Stimulated activated naive CD8-positive, alpha-beta T cell treated with anti-CD3 and anti-CD28 coated beads, Interleukin-15, amount 100 ng/mL, for 72 hours (primary cell): ENCODE data around the gene NFYC.
"Not testable (repeated sequence)": the region's sequence is repeated elsewhere in the genome, so short reads cannot be mapped to it uniquely, and the experiment has no call there.

ENCODE experiments used
- ATAC-seq: fragments of 150-1000 bp; cut with Tn5 transposase; 2 replicates; pipeline ENCODE4 v1.10.0; 2021; ENCODE audit warnings: mild to moderate bottlenecking, moderate library complexity
- DNase-seq, 2 donors: peaks; one replicate each; pipeline ENCODE4 v3.0.0; 2021 to 2022
- H3K27ac Mint-ChIP-seq, 2 donors: one replicate each; pipeline ENCODE4 v1.8.0; 2022; ENCODE audit warnings: mild to moderate bottlenecking in 2 of 2, mixed read lengths in 2 of 2, moderate library complexity in 2 of 2
- H3K27me3 Mint-ChIP-seq: one replicate; pipeline ENCODE4 v1.8.0; 2022; ENCODE audit warnings: mixed read lengths
- H3K4me1 Mint-ChIP-seq: one replicate; pipeline ENCODE4 v1.8.0; 2022; ENCODE audit warnings: mild to moderate bottlenecking, mixed read lengths
- H3K4me3 Mint-ChIP-seq, 2 donors: one replicate each; pipeline ENCODE4 v1.8.0; 2022; ENCODE audit warnings: mild to moderate bottlenecking in 2 of 2, mixed read lengths in 2 of 2, moderate library complexity in 1 of 2
- H3K9me3 Mint-ChIP-seq, 2 donors: one replicate each; pipeline ENCODE4 v1.8.0; 2022; ENCODE audit warnings: mixed read lengths in 2 of 2

NFYC gene

DNA sequence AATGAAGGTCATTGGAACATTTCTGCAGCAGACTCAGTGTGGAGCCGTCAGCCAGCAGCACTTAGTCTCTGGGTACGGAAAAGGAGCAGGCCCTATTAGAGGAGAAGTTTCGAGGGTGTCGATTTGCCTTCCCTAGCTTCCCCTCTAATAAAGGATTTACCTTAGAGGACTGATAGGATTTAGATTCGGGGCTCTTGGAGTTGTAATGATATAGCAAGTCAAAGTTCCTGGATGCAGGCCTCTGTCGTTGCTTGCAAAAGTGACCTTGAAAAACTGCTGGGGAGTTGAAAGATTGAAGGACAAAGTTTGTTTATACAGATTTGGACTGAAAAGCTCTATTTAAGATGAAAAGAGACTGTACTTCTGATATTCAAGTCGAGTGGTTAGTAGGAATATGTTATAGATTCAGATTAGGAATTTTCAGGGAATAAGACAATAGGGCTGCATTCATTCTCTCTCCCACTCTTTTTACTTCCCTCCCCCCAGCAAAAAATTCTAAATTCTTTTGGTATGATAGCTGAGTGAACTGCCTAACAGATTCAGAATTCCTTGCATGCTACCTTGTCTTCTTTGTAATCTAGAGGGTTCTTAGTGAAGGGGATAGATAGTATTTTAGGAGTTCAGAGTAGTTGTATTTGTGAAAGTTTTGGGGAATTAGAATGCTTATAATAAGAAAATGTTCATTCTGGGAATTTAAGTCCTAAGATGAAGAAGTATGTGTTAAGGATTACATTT, 19.2 kb downstream of the NFYC start:
- H3K4me1 Mint-ChIP-seq: peaks cover 54% of the 10 kb centered on the region
- H3K4me3 Mint-ChIP-seq: peak overlapping the region; percentile 92 to 99
- no peak for ATAC-seq
- H3K9me3 Mint-ChIP-seq: no peaks in the 10 kb centered on the region
- no peaks in the 10 kb centered on the region for H3K27me3 Mint-ChIP-seq
- peak overlapping the region in 1 of 2 donors; percentile 13 for H3K27ac Mint-ChIP-seq
- no peak for DNase-seq

DNA sequence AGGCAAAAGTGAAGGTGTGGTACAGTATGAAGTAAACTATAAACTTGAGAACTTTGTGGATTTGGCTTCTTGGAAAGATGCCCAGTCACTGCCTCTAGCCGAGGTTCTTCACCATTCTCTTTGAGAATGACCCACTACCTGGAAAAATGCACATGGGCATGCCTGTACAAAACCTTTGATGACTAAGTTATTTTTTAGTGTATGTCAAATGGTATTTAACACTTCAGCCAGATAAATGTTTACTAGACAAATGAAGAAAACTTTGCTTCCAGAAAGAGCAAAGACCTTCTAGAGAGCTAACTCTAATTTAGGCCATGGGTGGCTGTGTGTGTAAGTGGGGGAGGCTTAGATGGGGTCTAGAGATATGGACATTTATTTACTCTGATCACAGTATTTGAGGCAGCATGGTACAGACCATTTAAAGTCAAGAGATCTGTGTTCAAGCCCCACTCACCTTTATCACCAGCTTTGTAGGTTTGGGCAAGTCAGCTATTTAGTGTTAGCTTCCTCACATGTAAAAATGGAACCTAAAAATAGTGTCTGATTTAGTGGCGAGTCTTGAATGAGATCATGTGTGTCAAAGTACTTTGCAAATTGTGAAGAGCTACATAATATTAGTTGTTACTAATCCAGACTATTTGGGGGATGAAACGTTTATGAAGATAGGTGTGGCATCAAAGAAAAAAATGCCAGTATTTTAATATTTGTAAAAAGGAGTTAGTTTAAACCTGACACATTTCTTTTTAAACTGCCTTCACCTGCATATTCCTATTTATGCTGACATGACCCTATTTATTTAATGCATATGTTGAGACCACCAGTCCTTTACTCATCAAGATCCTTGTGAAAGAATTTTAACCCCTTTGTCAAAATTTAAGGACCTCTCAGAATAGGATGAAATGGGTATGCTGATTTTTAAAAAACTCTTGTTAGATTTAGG, 20.2 kb downstream of the NFYC start:
- peak overlapping the region in 1 of 2 donors; percentile 27 for H3K27ac Mint-ChIP-seq
- peak overlapping the region; percentile 37 to 66 for H3K4me3 Mint-ChIP-seq
- no peak for ATAC-seq
- H3K9me3 Mint-ChIP-seq: no peaks in the 10 kb centered on the region
- H3K27me3 Mint-ChIP-seq: no peaks in the 10 kb centered on the region
- no peak for DNase-seq
- peaks cover 60% of the 10 kb centered on the region for H3K4me1 Mint-ChIP-seq

DNA sequence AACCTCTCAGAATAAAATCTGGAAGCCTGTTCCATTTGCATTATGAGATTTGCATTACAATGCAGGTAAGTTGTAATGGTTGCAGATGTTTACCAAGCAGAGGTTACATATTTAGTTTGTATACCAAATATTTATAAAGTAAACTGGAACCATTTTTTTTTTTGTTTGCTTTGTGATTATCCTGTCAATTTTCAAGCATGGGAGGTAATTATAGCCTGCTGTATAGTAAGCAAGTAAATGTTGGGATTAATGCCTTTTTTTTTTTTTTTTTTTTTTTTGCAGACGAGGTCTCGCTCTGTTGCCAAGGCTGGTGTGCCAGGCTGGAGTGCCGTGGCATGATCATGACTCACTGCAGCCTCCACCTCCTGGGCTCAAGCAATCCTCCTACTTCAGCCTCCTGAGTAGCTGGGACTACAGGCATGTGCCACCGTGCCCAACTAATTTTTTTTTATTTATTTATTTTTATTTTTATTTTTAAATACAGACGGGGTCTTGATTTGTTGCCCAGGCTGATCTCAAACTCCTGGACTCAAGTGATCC, 21.0 kb downstream of the NFYC start:
- no peaks in the 10 kb centered on the region for H3K9me3 Mint-ChIP-seq
- H3K27ac Mint-ChIP-seq: no peak overlapping the region
- DNase-seq (no peak), ATAC-seq (no peak)
- no peaks in the 10 kb centered on the region for H3K27me3 Mint-ChIP-seq
- H3K4me1 Mint-ChIP-seq: peaks cover 60% of the 10 kb centered on the region
- peak overlapping the region in 1 of 2 donors; percentile 29 for H3K4me3 Mint-ChIP-seq

DNA sequence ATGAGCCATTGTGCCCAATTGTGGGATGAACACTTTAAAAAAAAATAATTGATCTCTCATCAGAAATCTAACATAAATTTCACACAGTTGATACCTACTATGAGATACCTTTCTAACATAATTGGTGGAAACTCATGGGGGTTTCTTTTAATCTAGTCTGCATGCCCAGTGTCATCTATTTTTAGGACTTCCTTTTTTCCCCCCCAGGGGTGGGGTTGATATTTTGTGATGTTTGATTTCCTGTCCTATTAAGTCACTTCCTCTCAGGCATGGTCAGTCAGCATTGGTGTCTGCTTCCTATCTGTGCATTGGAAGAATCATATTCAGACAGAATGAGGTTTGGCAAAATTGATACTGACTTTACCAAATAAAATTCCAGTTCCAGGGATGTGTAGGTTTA, 21.5 kb downstream of the NFYC start:
- peak overlapping the region; percentile 55 to 81 for H3K27ac Mint-ChIP-seq
- no peaks in the 10 kb centered on the region for H3K27me3 Mint-ChIP-seq
- DNase-seq: no peak
- peaks cover 60% of the 10 kb centered on the region for H3K4me1 Mint-ChIP-seq
- H3K4me3 Mint-ChIP-seq: peak overlapping the region; percentile 62 to 71
- peak; percentile 31 for ATAC-seq
- no peaks in the 10 kb centered on the region for H3K9me3 Mint-ChIP-seq

DNA sequence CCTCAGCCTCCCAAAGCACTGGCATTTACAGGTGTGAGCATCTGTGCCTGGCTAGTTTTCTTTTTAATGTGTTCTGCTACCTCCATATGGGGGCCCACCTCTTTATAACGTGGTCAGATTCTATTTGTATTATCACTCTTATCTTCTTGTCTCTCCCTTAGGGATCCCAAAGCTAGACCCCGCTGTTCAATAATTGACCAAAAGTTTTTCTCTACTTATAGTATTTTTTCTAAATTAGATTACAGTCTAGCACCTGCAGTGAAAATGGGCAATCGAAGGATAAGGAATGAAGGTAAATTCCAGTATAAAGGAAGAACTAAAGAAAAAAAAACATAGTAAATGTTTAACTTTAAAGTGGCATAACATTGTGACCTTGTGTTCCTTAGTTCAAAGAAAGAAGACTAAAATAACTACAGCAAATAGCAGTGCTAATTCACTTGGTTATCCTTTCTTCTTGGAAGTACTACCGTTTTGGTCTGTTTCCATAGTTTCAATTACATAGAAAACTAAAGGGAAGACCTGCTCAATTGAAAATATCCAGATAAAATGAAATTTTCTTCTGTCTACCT, 24.1 kb downstream of the NFYC start:
- no peaks in the 10 kb centered on the region for H3K9me3 Mint-ChIP-seq
- ATAC-seq (no peak), DNase-seq (no peak)
- H3K27me3 Mint-ChIP-seq: no peaks in the 10 kb centered on the region
- H3K27ac Mint-ChIP-seq: no peak overlapping the region
- peaks cover 52% of the 10 kb centered on the region for H3K4me1 Mint-ChIP-seq
- no peak overlapping the region for H3K4me3 Mint-ChIP-seq

DNA sequence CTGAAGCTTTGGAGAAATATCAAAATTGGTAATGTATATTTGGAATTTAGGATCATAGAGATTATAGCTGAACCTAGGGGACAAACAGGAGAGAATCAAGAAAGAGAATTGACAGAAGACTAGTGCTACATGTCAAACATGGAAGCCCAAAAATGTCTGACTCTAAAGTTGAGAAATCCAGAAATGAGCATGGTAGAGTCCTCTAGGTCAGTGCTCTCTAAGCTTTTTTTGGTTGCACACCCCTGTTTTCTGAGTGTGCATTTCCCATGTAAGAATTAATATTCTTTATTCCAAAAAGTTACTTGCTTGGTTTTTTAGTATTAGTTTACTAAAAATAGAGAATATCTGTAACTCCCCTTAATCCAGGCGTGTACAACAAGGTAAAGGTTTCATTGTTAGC, 25.6 kb downstream of the NFYC start:
- no peaks in the 10 kb centered on the region for H3K27me3 Mint-ChIP-seq
- no peak overlapping the region for H3K4me3 Mint-ChIP-seq
- ATAC-seq (no peak), DNase-seq (no peak)
- H3K27ac Mint-ChIP-seq: no peak overlapping the region
- H3K9me3 Mint-ChIP-seq: no peaks in the 10 kb centered on the region
- peaks cover 44% of the 10 kb centered on the region for H3K4me1 Mint-ChIP-seq

DNA sequence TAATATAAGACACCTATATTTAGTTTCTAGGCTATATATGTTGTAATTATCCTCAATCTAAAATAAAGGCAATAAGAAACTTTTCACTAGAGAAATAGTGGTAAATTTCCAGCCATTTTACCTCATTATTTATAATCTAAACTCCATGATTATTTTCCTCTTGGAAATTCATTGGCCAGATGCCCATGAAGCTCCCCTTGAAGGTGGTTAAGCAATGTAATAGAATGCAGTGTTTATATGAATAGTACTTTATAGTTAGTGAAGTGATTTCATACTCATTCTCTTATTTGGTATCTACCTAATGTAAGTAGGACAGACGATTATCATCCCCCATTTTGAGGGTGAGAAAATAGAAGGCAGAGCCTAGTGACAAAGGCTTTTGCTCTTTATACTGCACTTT, 26.5 kb downstream of the NFYC start:
- no peaks in the 10 kb centered on the region for H3K9me3 Mint-ChIP-seq
- H3K4me3 Mint-ChIP-seq: no peak overlapping the region
- DNase-seq: no peak
- H3K4me1 Mint-ChIP-seq: peaks cover 36% of the 10 kb centered on the region
- no peaks in the 10 kb centered on the region for H3K27me3 Mint-ChIP-seq
- ATAC-seq: no peak
- H3K27ac Mint-ChIP-seq: no peak overlapping the region

DNA sequence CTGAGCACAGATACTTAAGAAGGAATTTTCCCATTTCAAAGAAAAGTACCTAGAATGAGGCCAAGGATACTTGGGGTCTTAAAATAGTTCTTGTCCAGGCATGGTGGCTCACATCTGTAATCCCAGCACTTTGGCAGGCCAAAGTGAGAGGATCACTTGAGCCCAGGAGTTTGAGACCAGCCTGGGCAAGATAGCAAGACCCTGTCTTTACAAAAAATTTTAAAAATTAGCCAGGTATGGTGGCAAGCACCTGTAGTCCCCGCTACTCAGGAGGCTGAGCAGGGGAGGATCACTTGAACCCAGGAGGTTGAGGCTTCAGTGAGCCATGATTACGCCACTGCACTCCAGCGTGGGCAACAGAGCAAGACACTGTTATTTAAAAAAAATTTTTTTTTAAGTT, 29.0 kb downstream of the NFYC start:
- Mint-ChIP-seq H3K4me1 (peaks cover 44% of the 10 kb centered on the region), H3K9me3 (no peaks in the 10 kb centered on the region), H3K27ac (no peak overlapping the region), H3K4me3 (no peak overlapping the region), H3K27me3 (no peaks in the 10 kb centered on the region)
- ATAC-seq (no peak), DNase-seq (no peak)

DNA sequence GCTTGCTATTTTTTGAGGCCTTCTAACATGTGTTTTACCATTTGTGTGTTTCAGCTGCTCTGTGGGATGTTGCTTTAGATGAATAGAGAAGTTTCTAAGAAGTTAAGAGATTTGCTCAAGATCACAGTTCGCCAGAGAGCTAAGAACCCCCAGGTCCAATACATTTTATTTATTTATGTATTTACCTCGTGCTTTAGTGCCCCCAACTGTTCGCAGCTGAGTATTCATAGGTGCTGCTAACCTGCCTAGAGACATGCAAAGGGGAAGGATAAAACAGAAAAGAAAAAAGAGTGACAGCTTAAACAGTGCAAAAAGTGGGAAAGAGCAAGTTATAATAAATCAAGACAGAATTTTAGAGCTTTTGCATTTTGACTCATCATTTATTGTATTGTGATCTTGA, 31.1 kb downstream of the NFYC start:
- Mint-ChIP-seq H3K4me3 (no peak overlapping the region), H3K27ac (peak overlapping the region in 1 of 2 donors; percentile 86), H3K27me3 (no peaks in the 10 kb centered on the region), H3K9me3 (no peaks in the 10 kb centered on the region), H3K4me1 (peaks cover 50% of the 10 kb centered on the region)
- DNase-seq (no peak), ATAC-seq (no peak)

DNA sequence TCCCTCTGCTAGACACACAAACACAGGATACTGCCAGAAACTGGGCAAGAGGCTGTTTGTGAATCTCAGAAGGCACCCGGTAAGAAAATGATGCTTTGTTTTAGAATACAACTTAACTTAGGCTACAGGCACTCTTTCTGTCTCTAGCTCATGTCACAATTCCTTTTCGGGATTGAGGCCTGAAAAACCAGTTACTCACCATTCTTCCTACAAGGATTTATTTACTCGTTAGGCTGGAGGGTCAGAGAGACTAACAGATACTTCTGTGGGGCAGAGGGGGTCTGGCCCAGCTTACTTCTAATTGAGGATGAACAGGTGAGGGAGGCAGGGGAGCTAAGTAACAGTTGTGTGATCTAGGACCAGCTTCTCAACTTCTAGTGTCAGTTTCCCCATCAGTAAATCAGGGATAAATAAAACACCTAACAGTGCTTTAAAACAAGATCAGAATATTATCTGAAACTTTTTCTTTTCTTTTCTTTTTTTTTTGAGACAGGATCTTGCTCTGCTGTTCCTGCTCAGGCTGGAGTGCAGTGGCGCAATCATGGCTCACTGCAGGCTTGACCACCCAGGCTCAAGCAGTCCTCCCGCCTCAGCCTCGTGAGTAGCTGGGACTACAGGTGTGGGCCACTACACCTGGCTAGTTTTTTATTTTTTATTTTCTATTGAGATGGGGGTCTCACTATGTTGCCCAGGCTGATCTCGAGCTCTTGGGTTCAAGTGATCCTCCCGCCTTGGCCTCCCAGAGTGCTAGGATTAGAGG, 31.9 kb downstream of the NFYC start:
- H3K4me1 Mint-ChIP-seq: peaks cover 54% of the 10 kb centered on the region
- no peak overlapping the region for H3K27ac Mint-ChIP-seq

DNA sequence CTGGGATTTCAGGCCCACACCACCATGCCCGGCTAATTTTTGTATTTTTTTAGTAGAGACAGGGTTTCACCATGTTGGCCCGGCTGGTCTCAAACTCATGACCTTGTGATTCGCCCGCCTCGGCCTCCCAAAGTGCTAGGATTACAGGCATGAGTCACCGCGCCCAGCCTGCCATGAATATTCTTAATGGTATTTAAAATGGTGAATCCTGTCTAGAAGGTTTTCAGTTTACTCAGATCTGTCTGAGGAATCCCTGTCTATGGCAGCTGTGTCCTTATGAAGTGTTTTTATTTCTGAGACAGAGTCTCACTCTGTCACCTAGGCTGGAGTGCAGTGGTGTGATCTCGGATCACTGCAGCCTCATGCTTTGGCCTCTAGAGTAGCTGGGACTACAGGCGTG, 36.2 kb downstream of the NFYC start:
- not testable (repeated sequence) for H3K27ac Mint-ChIP-seq, H3K27me3 Mint-ChIP-seq, DNase-seq, H3K4me3 Mint-ChIP-seq, H3K9me3 Mint-ChIP-seq, ATAC-seq
- H3K4me1 Mint-ChIP-seq: peaks cover 71% of the 10 kb centered on the region

More for the DNA sequence above, 31.9 kb downstream of the NFYC start:
- Mint-ChIP-seq H3K27me3 (no peaks in the 10 kb centered on the region), H3K9me3 (no peaks in the 10 kb centered on the region), H3K4me3 (no peak overlapping the region)
- ATAC-seq: no peak
- DNase-seq: no peak

DNA sequence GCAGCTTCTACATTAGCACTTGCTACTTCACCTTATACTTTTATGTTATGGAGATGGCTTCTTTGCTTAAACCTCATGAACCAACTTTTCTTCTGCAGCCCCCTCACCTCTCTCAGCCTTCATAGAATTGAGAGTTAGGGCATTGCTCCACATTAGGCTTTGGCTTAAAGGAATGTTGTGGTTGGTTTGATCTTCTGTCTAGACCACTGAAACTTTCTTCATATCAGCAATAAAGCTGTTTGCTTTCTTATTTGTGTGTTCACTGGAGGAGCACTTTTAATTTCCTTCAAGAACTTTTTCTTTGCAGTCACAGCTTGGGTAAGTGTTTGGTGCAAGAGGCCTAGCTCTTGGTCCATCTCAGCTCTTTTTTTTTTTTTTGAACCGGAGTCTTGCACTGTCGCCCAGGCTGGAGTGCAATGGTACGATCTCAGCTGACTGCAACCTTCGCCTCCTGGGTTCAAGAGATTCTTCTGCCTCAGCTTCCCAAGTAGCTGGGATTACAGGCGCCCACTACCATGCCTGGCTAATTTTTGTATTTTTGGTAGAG, 37.9 kb downstream of the NFYC start:
- H3K4me1 Mint-ChIP-seq: peaks cover 66% of the 10 kb centered on the region
- H3K9me3 Mint-ChIP-seq, DNase-seq, H3K4me3 Mint-ChIP-seq, ATAC-seq, H3K27me3 Mint-ChIP-seq, H3K27ac Mint-ChIP-seq: not testable (repeated sequence)

DNA sequence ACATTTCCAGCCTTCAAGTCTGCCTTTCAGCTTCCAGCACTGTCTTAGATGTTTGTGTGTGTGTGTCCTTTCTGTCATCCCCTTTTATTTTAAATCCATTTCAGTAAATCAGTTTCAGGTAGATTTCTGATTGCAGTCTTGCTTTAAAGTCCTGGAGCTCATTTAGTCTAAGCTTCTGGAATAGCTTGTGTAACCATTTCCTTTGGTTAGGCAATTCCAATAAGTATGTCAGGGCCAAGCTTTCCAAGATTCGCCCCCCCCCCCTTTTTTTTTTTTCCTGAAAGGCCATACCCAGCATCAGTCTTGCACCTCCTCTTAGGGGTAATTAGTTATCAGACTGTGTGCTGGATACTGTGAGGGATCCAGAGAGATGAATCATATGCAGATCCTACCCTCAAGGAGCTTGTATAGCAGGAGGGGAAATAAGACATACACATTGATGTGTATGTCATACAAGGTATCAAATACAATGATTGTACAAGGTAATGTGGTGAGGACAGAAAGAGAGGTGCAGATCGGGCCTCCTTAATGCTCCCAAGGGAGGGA, 41.3 kb downstream of the NFYC start:
- Mint-ChIP-seq H3K9me3 (no peaks in the 10 kb centered on the region), H3K4me1 (peaks cover 53% of the 10 kb centered on the region), H3K27ac (peak overlapping the region; percentile 2 to 69), H3K4me3 (no peak overlapping the region), H3K27me3 (no peaks in the 10 kb centered on the region)
- ATAC-seq (no peak), DNase-seq (no peak)

DNA sequence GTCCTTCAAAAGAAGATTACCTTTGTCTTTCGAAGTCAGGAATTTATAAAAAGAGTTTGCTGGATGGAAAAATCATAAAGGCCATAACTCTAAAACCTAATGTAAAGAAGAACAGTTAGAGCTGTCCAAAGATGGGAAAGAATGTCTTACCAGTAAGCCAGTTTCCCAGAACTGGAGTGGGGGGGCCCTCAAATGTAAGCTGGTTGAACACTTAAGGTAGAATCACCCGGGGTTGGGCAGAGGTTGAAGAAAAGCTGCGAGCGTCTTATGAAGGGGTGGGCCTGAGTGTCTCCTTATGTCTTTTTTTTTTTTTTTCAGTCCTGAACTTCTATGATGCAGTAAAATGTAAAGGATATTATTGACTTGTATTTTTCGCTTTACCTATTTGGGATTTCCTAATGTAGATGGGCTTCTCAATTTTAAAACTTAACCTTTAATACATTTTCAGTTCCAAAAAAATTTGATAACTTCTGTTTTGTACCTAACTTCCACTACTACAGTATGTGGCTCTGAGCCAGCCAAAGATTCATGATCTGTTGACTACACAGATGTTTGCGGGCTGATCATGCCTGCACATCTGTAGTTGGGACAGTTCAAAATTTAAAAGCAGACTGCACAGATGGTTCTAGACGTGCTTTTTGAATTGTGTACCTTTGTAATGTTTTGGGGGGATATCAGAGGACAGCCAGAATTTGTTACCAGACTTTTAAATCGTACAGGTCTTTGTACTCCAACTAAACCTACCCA, 43.6 kb downstream of the NFYC start:
- Mint-ChIP-seq H3K9me3 (no peaks in the 10 kb centered on the region), H3K4me3 (no peak overlapping the region), H3K4me1 (peaks cover 41% of the 10 kb centered on the region), H3K27ac (no peak overlapping the region), H3K27me3 (no peaks in the 10 kb centered on the region)
- ATAC-seq (no peak), DNase-seq (no peak)
